ENCODE data around the gene PDS5B. TPM values are rescaled to one million over a fixed set of nuclear protein-coding genes. Genes with fewer than 3 reads are reported as not detected.

PDS5B gene
- total RNA-seq, 4 donors from 2014 or later = 10.0 to 91.3 (median 32.1) TPM

- DNase-seq = no peak
- WGBS, 2 donors (ENCODE audit: low coverage in 1 of 2) = 92 to 100% methylated on average over 2 of the region's 2 CpGs
- intact Hi-C loops (cut with DNase I; ENCODE audit: low total_unique reads) = no loop called here
- H3K9me3 ChIP-seq = no peaks in the 10 kb centered on the region
- TF ChIP-seq EP300 (IDR thresholded peaks at IDR 0.05; ENCODE audit: low read depth) = no peak
- no peak for TF ChIP-seq POLR2AphosphoS5 (IDR thresholded peaks at IDR 0.05)
- TF ChIP-seq POLR2A (IDR thresholded peaks at IDR 0.05) = no peak
- no peak overlapping the region for H3K4me3 ChIP-seq
- no peaks in the 10 kb centered on the region for H3K27me3 ChIP-seq
- no peaks in the 10 kb centered on the region for H3K4me1 ChIP-seq
- H3K36me3 ChIP-seq = peaks cover 0 to 25% (median 13%) of the 10 kb centered on the region in 4 donors
- in situ Hi-C loops (cut with MboI; ENCODE audit: low pct_ligation_motif_present in 1 of 4, low pct_unique_long_range_greater_than_20kb in 1 of 4, low sequenced_read_pairs in 3 of 4) = no loop called here
- no peak overlapping the region for H3K27ac ChIP-seq
Observed at GRCh38 chr13:32761472-32761871, 175.2 kb downstream of the PDS5B start.

DNA sequence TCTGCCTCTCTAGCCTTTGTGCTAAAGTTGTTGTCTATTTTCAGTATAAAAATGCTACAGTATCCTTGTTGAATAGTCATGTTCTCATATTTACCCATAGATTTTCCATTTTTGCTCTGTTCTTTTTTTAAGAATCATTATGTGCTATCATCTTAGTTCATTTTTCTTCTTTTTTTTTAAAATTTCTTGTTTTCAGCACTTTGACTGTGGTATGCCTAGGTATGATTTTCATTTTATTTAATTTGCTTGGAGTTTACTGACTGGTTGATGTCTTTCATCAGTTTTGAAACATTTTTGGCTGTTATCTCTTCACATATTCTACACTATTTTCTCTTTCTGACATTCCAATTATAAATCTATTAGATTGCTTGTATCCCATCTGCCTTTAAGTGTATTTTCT lies 192.9 kb downstream of the PDS5B start:
- H3K36me3 ChIP-seq = peaks cover 0 to 15% (median 6%) of the 10 kb centered on the region in 4 donors
- intact Hi-C loops (cut with DNase I; ENCODE audit: low total_unique reads) (no loop called here), in situ Hi-C loops (cut with MboI; ENCODE audit: low pct_ligation_motif_present in 1 of 4, low pct_unique_long_range_greater_than_20kb in 1 of 4, low sequenced_read_pairs in 3 of 4) (no loop called here)

DNA sequence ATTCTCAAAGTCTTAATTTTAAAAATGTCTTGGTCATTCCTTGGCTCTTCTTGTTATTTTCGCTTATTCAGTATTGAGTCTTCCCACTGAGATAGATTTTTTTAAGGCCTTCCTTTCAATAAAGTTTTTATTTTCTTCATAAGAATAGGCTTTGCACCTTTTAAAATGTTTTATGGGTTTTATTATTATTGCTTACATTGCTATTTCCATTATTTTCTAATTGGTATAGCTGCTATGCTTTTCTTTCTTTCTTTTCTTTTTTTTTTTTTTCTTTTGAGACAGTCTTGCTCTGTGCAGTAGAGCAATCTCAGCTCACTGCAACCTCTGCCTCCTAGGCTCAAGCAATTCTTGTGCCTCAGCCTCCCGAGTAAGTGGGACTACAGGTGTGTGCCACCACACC lies 195.7 kb downstream of the PDS5B start:
- Histone ChIP-seq H3K4me3 (no peak overlapping the region), H3K27me3 (no peaks in the 10 kb centered on the region), H3K4me1 (no peaks in the 10 kb centered on the region), H3K36me3 (peaks cover 0 to 11% (median 4%) of the 10 kb centered on the region in 4 donors), H3K9me3 (peaks cover 0 to 3% of the 10 kb centered on the region in 2 donors), H3K27ac (no peak overlapping the region)
- intact Hi-C loops (cut with DNase I; ENCODE audit: low total_unique reads) = no loop called here
- 94 to 96% methylated on average over 2 of the region's 2 CpGs for WGBS, 2 donors (ENCODE audit: low coverage in 1 of 2)
- no peak for DNase-seq
- TF ChIP-seq POLR2AphosphoS5 (IDR thresholded peaks at IDR 0.05) (no peak), POLR2A (IDR thresholded peaks at IDR 0.05) (no peak), EP300 (IDR thresholded peaks at IDR 0.05; ENCODE audit: low read depth) (no peak)
- TF ChIP-seq, protein P1, sequence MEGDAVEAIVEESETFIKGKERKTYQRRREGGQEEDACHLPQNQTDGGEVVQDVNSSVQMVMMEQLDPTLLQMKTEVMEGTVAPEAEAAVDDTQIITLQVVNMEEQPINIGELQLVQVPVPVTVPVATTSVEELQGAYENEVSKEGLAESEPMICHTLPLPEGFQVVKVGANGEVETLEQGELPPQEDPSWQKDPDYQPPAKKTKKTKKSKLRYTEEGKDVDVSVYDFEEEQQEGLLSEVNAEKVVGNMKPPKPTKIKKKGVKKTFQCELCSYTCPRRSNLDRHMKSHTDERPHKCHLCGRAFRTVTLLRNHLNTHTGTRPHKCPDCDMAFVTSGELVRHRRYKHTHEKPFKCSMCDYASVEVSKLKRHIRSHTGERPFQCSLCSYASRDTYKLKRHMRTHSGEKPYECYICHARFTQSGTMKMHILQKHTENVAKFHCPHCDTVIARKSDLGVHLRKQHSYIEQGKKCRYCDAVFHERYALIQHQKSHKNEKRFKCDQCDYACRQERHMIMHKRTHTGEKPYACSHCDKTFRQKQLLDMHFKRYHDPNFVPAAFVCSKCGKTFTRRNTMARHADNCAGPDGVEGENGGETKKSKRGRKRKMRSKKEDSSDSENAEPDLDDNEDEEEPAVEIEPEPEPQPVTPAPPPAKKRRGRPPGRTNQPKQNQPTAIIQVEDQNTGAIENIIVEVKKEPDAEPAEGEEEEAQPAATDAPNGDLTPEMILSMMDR (IDR thresholded peaks at IDR 0.05) = no peak
- in situ Hi-C loops (cut with MboI; ENCODE audit: low pct_ligation_motif_present in 1 of 4, low pct_unique_long_range_greater_than_20kb in 1 of 4, low sequenced_read_pairs in 3 of 4) = no loop called here

More for the DNA sequence above, 192.9 kb downstream of the PDS5B start:
- Histone ChIP-seq H3K4me1 (no peaks in the 10 kb centered on the region), H3K27me3 (no peaks in the 10 kb centered on the region), H3K4me3 (no peak overlapping the region), H3K27ac (no peak overlapping the region), H3K9me3 (peaks cover 0 to 3% of the 10 kb centered on the region in 2 donors)
- TF ChIP-seq POLR2AphosphoS5 (IDR thresholded peaks at IDR 0.05) = no peak
- no peak for TF ChIP-seq POLR2A (IDR thresholded peaks at IDR 0.05)
- TF ChIP-seq EP300 (IDR thresholded peaks at IDR 0.05; ENCODE audit: low read depth) = no peak
- TF ChIP-seq, protein P1 (IDR thresholded peaks at IDR 0.05) = no peak
- no peak for DNase-seq

DNA sequence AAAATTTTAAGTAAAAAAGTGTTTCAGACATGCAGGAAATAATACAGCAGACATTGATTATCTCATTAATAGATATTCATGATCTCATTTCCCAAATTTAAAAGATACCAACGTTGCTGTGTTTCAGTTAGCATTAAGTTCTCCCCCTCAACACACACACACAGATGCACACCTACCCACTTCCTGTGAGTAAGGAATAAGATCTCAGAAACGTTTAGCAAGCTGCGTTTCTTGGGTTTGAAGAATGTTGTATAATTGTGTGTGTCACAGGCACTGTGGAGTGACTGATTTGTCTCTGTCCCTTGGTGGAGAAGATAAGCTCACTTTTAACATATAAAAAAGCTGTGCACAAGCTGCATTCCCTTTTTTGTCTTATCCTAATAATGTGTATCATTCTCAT lies 196.8 kb downstream of the PDS5B start:
- no peak for DNase-seq
- H3K27me3 ChIP-seq = no peaks in the 10 kb centered on the region
- TF ChIP-seq, protein P1 (IDR thresholded peaks at IDR 0.05) = no peak
- TF ChIP-seq POLR2A (IDR thresholded peaks at IDR 0.05) (no peak), EP300 (IDR thresholded peaks at IDR 0.05; ENCODE audit: low read depth) (no peak), POLR2AphosphoS5 (IDR thresholded peaks at IDR 0.05) (no peak)
- peaks cover 0 to 3% of the 10 kb centered on the region in 2 donors for H3K9me3 ChIP-seq
- WGBS, 2 donors (ENCODE audit: low coverage in 1 of 2) = 50 to 63% methylated on average over 3 of the region's 3 CpGs
- in situ Hi-C loops (cut with MboI; ENCODE audit: low pct_ligation_motif_present in 1 of 4, low pct_unique_long_range_greater_than_20kb in 1 of 4, low sequenced_read_pairs in 3 of 4) = no loop called here
- no peak overlapping the region for H3K4me3 ChIP-seq
- H3K27ac ChIP-seq = no peak overlapping the region
- intact Hi-C loops (cut with DNase I; ENCODE audit: low total_unique reads) = no loop called here
- no peaks in the 10 kb centered on the region for H3K4me1 ChIP-seq
- peaks cover 0 to 11% (median 4%) of the 10 kb centered on the region in 4 donors for H3K36me3 ChIP-seq

- no peak overlapping the region for H3K4me3 ChIP-seq
- H3K27ac ChIP-seq = no peak overlapping the region
- intact Hi-C loops (cut with DNase I; ENCODE audit: low total_unique reads) = no loop called here
- no peaks in the 10 kb centered on the region for H3K27me3 ChIP-seq
- no peak for TF ChIP-seq POLR2A (IDR thresholded peaks at IDR 0.05)
- TF ChIP-seq POLR2AphosphoS5 (IDR thresholded peaks at IDR 0.05) = no peak
- TF ChIP-seq EP300 (IDR thresholded peaks at IDR 0.05; ENCODE audit: low read depth) = no peak
- TF ChIP-seq, protein P1 (IDR thresholded peaks at IDR 0.05) = no peak
- DNase-seq = no peak
- 92% methylated on average over 3 of the region's 3 CpGs; no CpG with 5 or more reads in 1 of the 2 donors for WGBS, 2 donors (ENCODE audit: low coverage in 1 of 2)
- in situ Hi-C loops (cut with MboI; ENCODE audit: low pct_ligation_motif_present in 1 of 4, low pct_unique_long_range_greater_than_20kb in 1 of 4, low sequenced_read_pairs in 3 of 4) = no loop called here
- no peaks in the 10 kb centered on the region for H3K4me1 ChIP-seq
- no peaks in the 10 kb centered on the region for H3K36me3 ChIP-seq
- no peaks in the 10 kb centered on the region for H3K9me3 ChIP-seq
Observed at GRCh38 chr13:32790731-32791130, 204.5 kb downstream of the PDS5B start.
